ENCODE data around the gene CCDC110.

CCDC110 gene

GRCh38 chr4:185465707-185466106 is 5.8 kb downstream of the CCDC110 start:
- no peak overlapping the region for H3K4me3 ChIP-seq (ENCODE audit: low read length)

DNA sequence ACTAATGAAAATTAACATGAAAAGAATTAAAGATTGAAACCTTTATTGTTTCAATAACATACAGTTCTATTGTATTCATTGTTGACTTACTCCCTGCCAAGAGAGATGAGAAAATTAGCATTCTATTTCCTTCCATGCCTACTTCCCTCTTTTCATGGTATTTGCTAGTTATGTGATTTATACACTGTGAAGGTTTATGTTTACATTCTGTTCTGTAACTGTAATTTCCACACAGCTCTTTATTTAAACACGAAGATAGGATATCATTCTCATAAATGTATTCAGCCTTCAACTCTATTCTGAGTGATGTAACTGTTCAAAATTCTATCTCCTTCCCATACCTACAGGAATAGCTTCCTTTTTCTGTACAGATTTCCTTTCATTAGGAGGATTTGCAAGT is 6.6 kb downstream of the CCDC110 start:
- DNase-seq (ENCODE audit: low read depth), result no peak
- TF ChIP-seq, protein P1, sequence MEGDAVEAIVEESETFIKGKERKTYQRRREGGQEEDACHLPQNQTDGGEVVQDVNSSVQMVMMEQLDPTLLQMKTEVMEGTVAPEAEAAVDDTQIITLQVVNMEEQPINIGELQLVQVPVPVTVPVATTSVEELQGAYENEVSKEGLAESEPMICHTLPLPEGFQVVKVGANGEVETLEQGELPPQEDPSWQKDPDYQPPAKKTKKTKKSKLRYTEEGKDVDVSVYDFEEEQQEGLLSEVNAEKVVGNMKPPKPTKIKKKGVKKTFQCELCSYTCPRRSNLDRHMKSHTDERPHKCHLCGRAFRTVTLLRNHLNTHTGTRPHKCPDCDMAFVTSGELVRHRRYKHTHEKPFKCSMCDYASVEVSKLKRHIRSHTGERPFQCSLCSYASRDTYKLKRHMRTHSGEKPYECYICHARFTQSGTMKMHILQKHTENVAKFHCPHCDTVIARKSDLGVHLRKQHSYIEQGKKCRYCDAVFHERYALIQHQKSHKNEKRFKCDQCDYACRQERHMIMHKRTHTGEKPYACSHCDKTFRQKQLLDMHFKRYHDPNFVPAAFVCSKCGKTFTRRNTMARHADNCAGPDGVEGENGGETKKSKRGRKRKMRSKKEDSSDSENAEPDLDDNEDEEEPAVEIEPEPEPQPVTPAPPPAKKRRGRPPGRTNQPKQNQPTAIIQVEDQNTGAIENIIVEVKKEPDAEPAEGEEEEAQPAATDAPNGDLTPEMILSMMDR (IDR thresholded peaks at IDR 0.05; ENCODE audit: insufficient read depth, low read depth, low read length, missing control alignments), result no peak
- H3K4me3 ChIP-seq (ENCODE audit: low read length), result no peak overlapping the region

More at GRCh38 chr4:185465707-185466106, 5.8 kb downstream of the CCDC110 start:
- DNase-seq (ENCODE audit: low read depth), result no peak
- TF ChIP-seq, protein P1 (IDR thresholded peaks at IDR 0.05; ENCODE audit: insufficient read depth, low read depth, low read length, missing control alignments), result no peak

GRCh38 chr4:185464183-185464582 is 7.3 kb downstream of the CCDC110 start:
- no peak for DNase-seq (ENCODE audit: low read depth)
- no peak overlapping the region for H3K4me3 ChIP-seq (ENCODE audit: low read length)
- TF ChIP-seq, protein P1 (IDR thresholded peaks at IDR 0.05; ENCODE audit: insufficient read depth, low read depth, low read length, missing control alignments), result no peak

DNA sequence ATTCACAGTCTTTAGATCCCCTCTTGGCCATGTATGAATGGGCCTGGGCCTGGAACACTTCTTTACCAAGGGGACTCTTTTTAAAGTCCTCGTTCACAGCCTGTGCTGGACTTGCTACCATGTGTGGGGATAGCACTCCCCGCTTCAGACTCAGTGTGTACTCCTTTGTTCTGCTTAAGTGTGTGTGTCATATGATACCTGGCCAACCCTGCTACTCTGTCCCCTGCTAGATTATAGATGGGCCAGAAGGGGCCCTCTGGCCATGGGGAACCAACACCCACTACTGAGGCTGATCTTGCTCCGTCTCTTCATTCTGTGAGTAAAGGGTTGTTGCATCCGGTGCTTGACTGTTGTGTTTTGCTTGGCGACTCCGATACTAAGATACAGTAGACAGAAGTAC is 8.0 kb downstream of the CCDC110 start:
- TF ChIP-seq, protein P1 (IDR thresholded peaks at IDR 0.05; ENCODE audit: insufficient read depth, low read depth, low read length, missing control alignments), result no peak
- no peak overlapping the region for H3K4me3 ChIP-seq (ENCODE audit: low read length)
- no peak for DNase-seq (ENCODE audit: low read depth)

- TF ChIP-seq, protein P1 (IDR thresholded peaks at IDR 0.05; ENCODE audit: insufficient read depth, low read depth, low read length, missing control alignments), result no peak
- DNase-seq (ENCODE audit: low read depth), result no peak
- H3K4me3 ChIP-seq (ENCODE audit: low read length), result no peak overlapping the region
Measured at GRCh38 chr4:185461565-185461964, 10.0 kb downstream of the CCDC110 start.

- no peak for DNase-seq (ENCODE audit: low read depth)
- H3K4me3 ChIP-seq (ENCODE audit: low read length), result no peak overlapping the region
- TF ChIP-seq, protein P1 (IDR thresholded peaks at IDR 0.05; ENCODE audit: insufficient read depth, low read depth, low read length, missing control alignments), result peak; percentile 9
Measured at GRCh38 chr4:185457136-185457535, 14.4 kb downstream of the CCDC110 start.

GRCh38 chr4:185456131-185456530 is 15.4 kb downstream of the CCDC110 start:
- no peak for DNase-seq (ENCODE audit: low read depth)
- H3K4me3 ChIP-seq (ENCODE audit: low read length), result no peak overlapping the region
- TF ChIP-seq, protein P1 (IDR thresholded peaks at IDR 0.05; ENCODE audit: insufficient read depth, low read depth, low read length, missing control alignments), result no peak
